GM21381 (cell line): ENCODE results near the gene CYGB.
"Not testable (repeated sequence)": the region's sequence is repeated elsewhere in the genome, so short reads cannot be mapped to it uniquely, and the experiment has no call there.

Experiments used
- ATAC-seq: cut with Tn5 transposase; IDR thresholded peaks from one replicate; pipeline ENCODE4 v1.9.1; 2021; ENCODE audit warnings: mild to moderate bottlenecking, moderate library complexity; ENCODE audit not compliant: unreplicated experiment

Gene CYGB

GRCh38 chr17:76567634-76568432 lies 30.3 kb upstream of the CYGB start:
- ATAC-seq: no peak

- no peak for ATAC-seq
These were observed 29.5 kb upstream of the CYGB start for GRCh38 chr17:76566988-76567431.

- no peak for ATAC-seq
These were observed 29.1 kb upstream of the CYGB start for GRCh38 chr17:76566613-76566943.

GRCh38 chr17:76565728-76566612 lies 28.5 kb upstream of the CYGB start:
- ATAC-seq: no peak

- ATAC-seq: not testable (repeated sequence)
These were observed 27.6 kb upstream of the CYGB start for GRCh38 chr17:76564991-76565727.

- ATAC-seq: not testable (repeated sequence)
These were observed 25.9 kb upstream of the CYGB start for GRCh38 chr17:76563359-76563758.

- no peak for ATAC-seq
These were observed 25.2 kb upstream of the CYGB start for GRCh38 chr17:76562734-76563148.

GRCh38 chr17:76561799-76562268 lies 24.3 kb upstream of the CYGB start:
- ATAC-seq: no peak

GRCh38 chr17:76561332-76561731 lies 23.8 kb upstream of the CYGB start:
- no peak for ATAC-seq

GRCh38 chr17:76560877-76561221 lies 23.3 kb upstream of the CYGB start:
- ATAC-seq: no peak

GRCh38 chr17:76560036-76560876 lies 22.7 kb upstream of the CYGB start:
- ATAC-seq: no peak

- not testable (repeated sequence) for ATAC-seq
These were observed 22.0 kb upstream of the CYGB start for GRCh38 chr17:76559460-76559859.

GRCh38 chr17:76558198-76559095 lies 20.9 kb upstream of the CYGB start:
- ATAC-seq: no peak

GRCh38 chr17:76557368-76558197 lies 20.1 kb upstream of the CYGB start:
- peak; percentile 89 for ATAC-seq

GRCh38 chr17:76556765-76557367 lies 19.4 kb upstream of the CYGB start:
- ATAC-seq: peak; percentile 14

- no peak for ATAC-seq
These were observed 16.6 kb upstream of the CYGB start for GRCh38 chr17:76554131-76554530.

GRCh38 chr17:76553178-76553908 lies 15.8 kb upstream of the CYGB start:
- no peak for ATAC-seq
